Sigmoid colon (tissue), 7 donors: ENCODE results near the gene STN1. TPM values are rescaled to one million over a fixed set of nuclear protein-coding genes. Genes with fewer than 3 reads are reported as not detected.

Source experiments
- DNase-seq: peaks from one replicate; pipeline ENCODE4 v3.0.0-alpha.2; 2019
- H3K27ac ChIP-seq, 4 donors: fragments of 200-600 bp; sonication (generic); one replicate each; pipeline ENCODE4 v1.5.1; 2016 to 2019; ENCODE audit warnings: mild to moderate bottlenecking in 1 of 4
- H3K27me3 ChIP-seq, 3 donors: fragments of 200-600 bp; sonication (generic); one replicate each; pipeline ENCODE4 v1.5.1; 2019; ENCODE audit warnings: mild to moderate bottlenecking in 1 of 3
- H3K36me3 ChIP-seq, 4 donors: fragments of 200-600 bp; sonication (generic); one replicate each; pipeline ENCODE4 v1.5.1; 2016 to 2019
- H3K4me1 ChIP-seq, 4 donors: fragments of 200-600 bp; sonication (generic); one replicate each; pipeline ENCODE4 v1.5.1; 2017 to 2019
- H3K4me3 ChIP-seq, 4 donors: fragments of 200-600 bp; sonication (generic); one replicate each; pipeline ENCODE4 v1.5.1; 2017 to 2019; ENCODE audit warnings: mild to moderate bottlenecking in 2 of 4, moderate library complexity in 1 of 4
- H3K9me3 ChIP-seq, 4 donors: fragments of 200-600 bp in 3 of 4; sonication (generic) in 3 of 4; one replicate each; pipeline versions ENCODE4 v1.5.1 to v1.6.1; 2013 to 2019
- EP300 ChIP-seq, 4 donors: sonication (generic); formaldehyde crosslinking; IDR thresholded peaks; one replicate each; pipeline ENCODE4 v1.6.1; 2017; ENCODE audit warnings: antibody characterized with exemption in 4 of 4
- POLR2A ChIP-seq, 2 donors: fragments of 450-650 bp; IDR thresholded peaks; one replicate each; pipeline ENCODE4 v1.6.1; 2016; ENCODE audit warnings: antibody characterized with exemption in 2 of 2, mild to moderate bottlenecking in 2 of 2, moderate library complexity in 2 of 2
- POLR2AphosphoS5 ChIP-seq, 4 donors: sonication (generic); formaldehyde crosslinking; IDR thresholded peaks; one replicate each; pipeline ENCODE4 v1.6.1; 2017; ENCODE audit warnings: antibody characterized with exemption in 4 of 4
- WGBS, 2 donors: extraction: QIAGEN DNeasy Blood & Tissue Kit; methylation state at CpG; one replicate each; pipeline ENCODE4 v1.1.7; 2013; 5-methylcytosine and 5-hydroxymethylcytosine counted together
- intact Hi-C: fragments of 100-400 bp; cut with DNase I; formaldehyde crosslinking; loops from one replicate; pipeline ENCODE4 v1.15.1; 2023
- polyA plus RNA-seq, 3 donors: library from polyadenylated mRNA; stranded (reverse); fragments of 200-250 nt; gene quantifications; one replicate each; pipeline ENCODE4 v1.2.3, GENCODE V29; 2013
- total RNA-seq, 4 donors: library from RNA; depleted of rRNA; stranded (reverse); fragments of >200 nt; gene quantifications; one replicate each; pipeline ENCODE4 v1.1.0, GENCODE V29; 2016
- TF ChIP-seq, protein P1 (sequence below), 4 experiments: fragments of 450-650 bp in 3 of 4; fragments of 200-600 bp in 1 of 4; IDR thresholded peaks; one replicate each; pipeline ENCODE4 v1.5.1; 2016 to 2019; ENCODE audit warnings: antibody characterized with exemption in 4 of 4, mild to moderate bottlenecking in 3 of 4, moderate library complexity in 2 of 4
- donor health status: healthy with polysubstance abuse.
- donor health status: Bipolar disorder and iron deficiency.
- donor health status: healthy.

Gene STN1
- total and polyA plus RNA-seq, 7 donors: 16.0 to 27.7 (median 22.4) TPM

DNA sequence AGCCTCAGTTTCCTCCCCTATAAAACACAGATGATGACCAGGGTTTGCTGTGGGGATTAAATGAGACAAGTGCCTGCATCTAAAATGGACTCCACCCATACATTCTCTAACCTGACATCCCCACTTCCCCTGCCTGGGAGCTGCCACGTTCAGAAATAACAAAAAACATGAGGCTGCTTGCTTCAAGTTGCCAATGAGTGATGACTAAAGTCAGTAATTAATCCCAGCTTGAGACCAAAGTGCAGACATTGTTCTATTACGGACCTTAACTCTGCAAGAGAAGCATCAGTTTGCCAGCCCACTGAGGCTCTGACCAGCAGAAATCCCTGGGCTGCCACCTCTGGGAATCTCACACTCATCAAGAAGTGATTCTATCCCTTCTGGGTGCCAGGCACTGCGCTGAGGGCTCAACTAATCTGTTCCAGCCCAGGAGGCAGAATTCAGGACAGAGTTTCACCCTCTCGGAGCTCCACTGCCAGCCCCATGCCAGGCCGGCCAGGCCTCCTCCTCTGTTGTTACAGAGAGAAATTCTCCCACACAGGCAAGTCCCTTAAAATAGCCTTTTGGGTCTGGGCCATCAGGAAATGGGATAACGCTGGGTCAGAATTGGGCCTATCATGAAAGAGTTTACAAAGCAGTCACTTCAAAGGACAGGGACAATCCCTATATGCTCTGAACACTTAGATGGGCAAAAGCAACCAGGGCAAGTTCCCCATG, 74.0 kb downstream of the STN1 start:
- Histone ChIP-seq H3K4me1 (peaks cover 0 to 30% (median 27%) of the 10 kb centered on the region in 4 donors), H3K27ac (peak overlapping the region in 3 of 4 donors; percentile 38 to 54 (median 44)), H3K9me3 (no peaks in the 10 kb centered on the region), H3K36me3 (no peaks in the 10 kb centered on the region), H3K27me3 (no peaks in the 10 kb centered on the region), H3K4me3 (no peak overlapping the region)
- 25 to 54% methylated on average over 6 of the region's 6 CpGs for WGBS, 2 donors
- peak; percentile 69 for DNase-seq
- intact Hi-C loops: no loop called here
- TF ChIP-seq POLR2A (IDR thresholded peaks at IDR 0.05): no peak
- no peak for TF ChIP-seq POLR2AphosphoS5 (IDR thresholded peaks at IDR 0.05)
- TF ChIP-seq, protein P1, sequence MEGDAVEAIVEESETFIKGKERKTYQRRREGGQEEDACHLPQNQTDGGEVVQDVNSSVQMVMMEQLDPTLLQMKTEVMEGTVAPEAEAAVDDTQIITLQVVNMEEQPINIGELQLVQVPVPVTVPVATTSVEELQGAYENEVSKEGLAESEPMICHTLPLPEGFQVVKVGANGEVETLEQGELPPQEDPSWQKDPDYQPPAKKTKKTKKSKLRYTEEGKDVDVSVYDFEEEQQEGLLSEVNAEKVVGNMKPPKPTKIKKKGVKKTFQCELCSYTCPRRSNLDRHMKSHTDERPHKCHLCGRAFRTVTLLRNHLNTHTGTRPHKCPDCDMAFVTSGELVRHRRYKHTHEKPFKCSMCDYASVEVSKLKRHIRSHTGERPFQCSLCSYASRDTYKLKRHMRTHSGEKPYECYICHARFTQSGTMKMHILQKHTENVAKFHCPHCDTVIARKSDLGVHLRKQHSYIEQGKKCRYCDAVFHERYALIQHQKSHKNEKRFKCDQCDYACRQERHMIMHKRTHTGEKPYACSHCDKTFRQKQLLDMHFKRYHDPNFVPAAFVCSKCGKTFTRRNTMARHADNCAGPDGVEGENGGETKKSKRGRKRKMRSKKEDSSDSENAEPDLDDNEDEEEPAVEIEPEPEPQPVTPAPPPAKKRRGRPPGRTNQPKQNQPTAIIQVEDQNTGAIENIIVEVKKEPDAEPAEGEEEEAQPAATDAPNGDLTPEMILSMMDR (IDR thresholded peaks at IDR 0.05): no peak
- TF ChIP-seq EP300 (IDR thresholded peaks at IDR 0.05): no peak

- intact Hi-C loops: no loop called here
- WGBS, 2 donors: 54 to 79% methylated on average over 3 of the region's 3 CpGs
- H3K36me3 ChIP-seq: no peaks in the 10 kb centered on the region
- H3K4me1 ChIP-seq: peaks cover 0 to 36% (median 34%) of the 10 kb centered on the region in 4 donors
- peak overlapping the region in 1 of 4 donors; percentile 38 for H3K27ac ChIP-seq
- H3K27me3 ChIP-seq: no peaks in the 10 kb centered on the region
- DNase-seq: peak; percentile 9
- no peak overlapping the region for H3K4me3 ChIP-seq
- no peak for TF ChIP-seq EP300 (IDR thresholded peaks at IDR 0.05)
- TF ChIP-seq, protein P1 (IDR thresholded peaks at IDR 0.05): no peak
- no peak for TF ChIP-seq POLR2AphosphoS5 (IDR thresholded peaks at IDR 0.05)
- TF ChIP-seq POLR2A (IDR thresholded peaks at IDR 0.05): no peak
- H3K9me3 ChIP-seq: no peaks in the 10 kb centered on the region
Measured at GRCh38 chr10:103843045-103843444, 74.9 kb downstream of the STN1 start.

DNA sequence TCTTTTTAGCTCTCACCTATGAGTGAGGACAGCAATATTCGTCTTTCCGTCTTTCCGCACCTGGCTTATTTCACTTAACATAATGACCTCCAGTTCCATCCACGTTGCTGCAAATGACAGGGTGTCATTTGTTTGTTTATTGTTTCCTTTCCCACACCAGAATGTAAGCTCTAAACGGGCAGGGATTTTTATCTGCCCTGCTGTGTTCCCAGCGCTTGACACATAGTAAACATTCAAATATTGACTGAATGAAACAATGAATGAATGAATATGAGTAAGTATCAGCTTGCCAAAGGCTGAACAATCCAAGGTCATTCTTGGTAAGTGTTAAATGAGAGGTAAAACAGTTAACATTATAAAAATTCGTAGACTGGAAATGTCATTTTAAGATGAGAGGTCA, 75.4 kb downstream of the STN1 start:
- 17 to 49% methylated on average over 7 of the region's 7 CpGs for whole genome bisulfite sequencing, 2 donors
- Histone ChIP-seq H3K27me3 (no peaks in the 10 kb centered on the region), H3K27ac (no peak overlapping the region), H3K4me3 (no peak overlapping the region), H3K9me3 (no peaks in the 10 kb centered on the region), H3K36me3 (no peaks in the 10 kb centered on the region), H3K4me1 (peaks cover 0 to 37% (median 34%) of the 10 kb centered on the region in 4 donors)
- DNase-seq: no peak
- TF ChIP-seq, protein P1 (IDR thresholded peaks at IDR 0.05): no peak
- TF ChIP-seq EP300 (IDR thresholded peaks at IDR 0.05) (no peak), POLR2AphosphoS5 (IDR thresholded peaks at IDR 0.05) (no peak), POLR2A (IDR thresholded peaks at IDR 0.05) (no peak)
- intact Hi-C loops: no loop called here

DNA sequence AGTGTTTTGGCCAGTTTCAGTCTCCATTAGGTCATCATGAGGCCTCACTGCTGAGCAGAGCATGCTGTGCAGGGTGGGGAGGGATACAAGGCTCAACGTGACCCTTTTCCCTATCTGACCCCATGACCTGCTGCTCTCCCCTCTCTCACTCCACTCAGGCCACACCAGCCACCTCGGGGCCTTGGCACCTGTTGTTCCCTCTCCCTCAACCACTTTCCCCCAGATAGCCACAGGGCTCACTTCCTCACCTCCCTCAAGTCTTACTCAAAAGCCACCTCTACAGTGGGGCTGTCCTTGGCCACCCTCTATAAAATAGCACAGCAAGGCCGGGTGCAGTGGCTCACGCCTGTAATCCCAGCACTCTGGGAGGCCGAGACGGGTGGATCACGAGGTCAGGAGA, 76.5 kb downstream of the STN1 start:
- intact Hi-C loops: no loop called here
- Histone ChIP-seq H3K27ac (no peak overlapping the region), H3K4me1 (peaks cover 0 to 40% (median 34%) of the 10 kb centered on the region in 4 donors), H3K9me3 (no peaks in the 10 kb centered on the region), H3K27me3 (no peaks in the 10 kb centered on the region), H3K4me3 (no peak overlapping the region), H3K36me3 (no peaks in the 10 kb centered on the region)
- TF ChIP-seq POLR2AphosphoS5 (IDR thresholded peaks at IDR 0.05): no peak
- TF ChIP-seq, protein P1 (IDR thresholded peaks at IDR 0.05): no peak
- TF ChIP-seq EP300 (IDR thresholded peaks at IDR 0.05): no peak
- no peak for TF ChIP-seq POLR2A (IDR thresholded peaks at IDR 0.05)
- WGBS, 2 donors: 86 to 87% methylated on average over 7 of the region's 7 CpGs
- DNase-seq: no peak

GRCh38 chr10:103840740-103841070, 77.3 kb downstream of the STN1 start:
- no peak for DNase-seq
- Histone ChIP-seq H3K27ac (no peak overlapping the region), H3K27me3 (no peaks in the 10 kb centered on the region), H3K36me3 (no peaks in the 10 kb centered on the region), H3K9me3 (no peaks in the 10 kb centered on the region), H3K4me1 (peaks cover 0 to 42% (median 38%) of the 10 kb centered on the region in 4 donors), H3K4me3 (no peak overlapping the region)
- intact Hi-C loops: no loop called here
- TF ChIP-seq, protein P1 (IDR thresholded peaks at IDR 0.05): no peak
- TF ChIP-seq EP300 (IDR thresholded peaks at IDR 0.05): no peak
- TF ChIP-seq POLR2AphosphoS5 (IDR thresholded peaks at IDR 0.05): no peak
- no peak for TF ChIP-seq POLR2A (IDR thresholded peaks at IDR 0.05)
- WGBS, 2 donors: 84% methylated on average over 4 of the region's 4 CpGs
